HT1080 (cell line): Measurements from ENCODE around the gene KIAA1549. TPM values are rescaled to one million over a fixed set of nuclear protein-coding genes. Genes with fewer than 3 reads are reported as not detected.
"Not testable (repeated sequence)": the region's sequence is repeated elsewhere in the genome, so short reads cannot be mapped to it uniquely, and the experiment has no call there.

ENCODE experiments used
- DNase-seq: peaks from one replicate; pipeline ENCODE4 v3.0.0-alpha.2; 2015; ENCODE audit warnings: low read depth
- polyA plus RNA-seq, 2 experiments: library from polyadenylated mRNA; depleted of rRNA; stranded (reverse); fragments of >200 nt; gene quantifications; 2 replicates each; pipeline ENCODE4 v1.2.3, GENCODE V29; 2015
- total RNA-seq: library from RNA; depleted of rRNA; stranded (reverse); fragments of >200 nt; shearing (Covaris generic); gene quantifications from 2 replicates; pipeline ENCODE4 v1.2.3, GENCODE V29; 2014; rRNA removed

KIAA1549 gene
- total RNA-seq: 2.4 and 4.1 TPM in 2 replicates
- 7.9 and 10.5 TPM in 2 replicates for polyA plus RNA-seq (2015; cell fraction: cytosol; rRNA removed)
- 11.2 and 12.6 TPM in 2 replicates for polyA plus RNA-seq (2015; cell fraction: nucleus; rRNA removed)

- DNase-seq: peak; percentile 52
These were observed at the start of gene KIAA1549 for GRCh38 chr7:138981332-138982203. TSS of gene KIAA1549 (minus strand) at chr7:138981389. CDS start at chr7:138981269, 120 bp downstream.

GRCh38 chr7:139029353-139029752, 48.2 kb upstream of the KIAA1549 start:
- no peak for DNase-seq

DNA sequence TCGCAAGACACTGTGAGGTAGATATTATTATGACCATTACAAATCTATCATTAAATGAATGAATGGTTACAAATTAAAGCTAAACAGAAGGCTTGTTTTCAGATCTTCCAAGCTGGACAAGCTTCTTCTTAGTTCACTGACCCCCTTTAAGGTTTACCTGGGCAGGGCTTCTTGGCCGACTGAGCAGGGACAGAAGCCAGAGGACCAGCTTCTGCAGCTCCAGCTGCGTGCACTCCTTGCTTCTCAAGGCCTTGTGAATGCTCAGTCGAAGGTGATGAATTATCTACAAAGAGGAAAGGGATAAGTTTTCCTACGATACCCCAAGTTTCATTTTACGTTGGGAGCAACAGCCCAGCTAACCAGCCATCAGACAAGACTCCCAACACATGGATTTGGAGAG, 45.4 kb upstream of the KIAA1549 start:
- DNase-seq: no peak

GRCh38 chr7:139025861-139026260, 44.7 kb upstream of the KIAA1549 start:
- DNase-seq: not testable (repeated sequence)

- no peak for DNase-seq
These were observed 41.9 kb upstream of the KIAA1549 start for GRCh38 chr7:139023076-139023475.

DNA sequence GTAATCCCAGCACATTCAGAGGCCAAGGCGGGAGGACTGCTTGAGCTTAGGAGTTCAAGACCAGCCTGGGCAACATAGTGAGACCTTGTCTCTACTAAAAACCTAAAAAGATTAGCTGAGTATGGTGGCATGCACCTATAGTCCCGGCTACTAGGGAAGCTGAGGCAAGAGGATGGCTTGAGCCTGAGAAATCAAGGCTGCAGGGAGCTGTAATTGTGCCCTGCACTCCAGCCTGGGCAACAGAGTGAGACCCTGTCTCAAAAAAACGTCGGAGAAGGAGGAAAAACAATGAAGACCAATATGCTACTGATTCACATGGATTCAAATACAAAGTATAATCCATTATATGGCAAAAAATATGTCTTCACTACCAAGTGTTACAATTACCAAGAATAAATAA, 41.1 kb upstream of the KIAA1549 start:
- no peak for DNase-seq

- DNase-seq: no peak
These were observed 37.7 kb upstream of the KIAA1549 start for GRCh38 chr7:139018910-139019309.

DNA sequence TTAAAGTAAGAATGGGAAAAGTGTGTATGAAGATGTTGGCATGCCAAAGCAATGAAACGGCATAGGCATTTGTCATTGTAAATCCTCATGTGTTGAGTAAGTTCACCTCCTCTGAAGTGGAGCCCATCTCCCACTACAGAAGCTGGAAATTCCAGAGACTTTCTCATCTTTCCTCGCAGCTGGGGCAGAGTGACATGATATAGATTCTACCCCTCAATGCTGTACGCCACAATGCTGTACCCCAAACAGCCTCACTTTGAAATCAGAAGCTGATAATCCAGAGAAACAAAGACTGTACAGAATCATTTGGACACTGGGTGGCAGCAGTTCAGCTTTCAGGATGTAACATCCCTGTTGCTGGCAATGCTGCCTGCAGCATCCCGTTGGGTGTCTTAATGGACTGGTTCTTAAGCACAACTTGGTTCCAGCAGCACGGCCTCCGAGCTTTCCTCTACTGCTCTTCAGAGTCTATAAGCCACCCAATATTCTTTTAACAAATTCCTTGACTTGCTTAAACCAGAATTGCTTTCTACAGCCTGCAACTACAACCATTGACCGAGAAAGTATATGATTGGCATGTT, 35.8 kb upstream of the KIAA1549 start:
- peak; percentile 58 for DNase-seq

DNA sequence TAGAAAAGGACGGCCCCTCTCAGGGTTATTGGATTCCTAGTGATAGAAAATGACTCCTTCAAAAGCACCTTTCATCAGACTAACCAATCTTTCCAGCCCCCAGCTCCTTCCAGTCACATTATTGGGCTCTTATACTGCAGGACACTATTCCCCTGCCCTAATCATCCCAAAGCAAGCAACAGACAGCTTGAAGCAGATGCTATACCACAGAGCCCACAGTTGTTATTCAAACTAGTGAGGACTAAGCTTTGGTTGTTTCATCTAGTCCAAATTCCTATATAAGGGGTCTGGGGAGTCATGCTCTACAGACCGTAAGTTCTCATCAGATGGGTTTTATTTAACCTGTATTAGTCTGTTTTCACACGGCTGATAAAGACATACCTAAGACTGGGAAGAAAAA, 30.2 kb upstream of the KIAA1549 start:
- DNase-seq: no peak

DNA sequence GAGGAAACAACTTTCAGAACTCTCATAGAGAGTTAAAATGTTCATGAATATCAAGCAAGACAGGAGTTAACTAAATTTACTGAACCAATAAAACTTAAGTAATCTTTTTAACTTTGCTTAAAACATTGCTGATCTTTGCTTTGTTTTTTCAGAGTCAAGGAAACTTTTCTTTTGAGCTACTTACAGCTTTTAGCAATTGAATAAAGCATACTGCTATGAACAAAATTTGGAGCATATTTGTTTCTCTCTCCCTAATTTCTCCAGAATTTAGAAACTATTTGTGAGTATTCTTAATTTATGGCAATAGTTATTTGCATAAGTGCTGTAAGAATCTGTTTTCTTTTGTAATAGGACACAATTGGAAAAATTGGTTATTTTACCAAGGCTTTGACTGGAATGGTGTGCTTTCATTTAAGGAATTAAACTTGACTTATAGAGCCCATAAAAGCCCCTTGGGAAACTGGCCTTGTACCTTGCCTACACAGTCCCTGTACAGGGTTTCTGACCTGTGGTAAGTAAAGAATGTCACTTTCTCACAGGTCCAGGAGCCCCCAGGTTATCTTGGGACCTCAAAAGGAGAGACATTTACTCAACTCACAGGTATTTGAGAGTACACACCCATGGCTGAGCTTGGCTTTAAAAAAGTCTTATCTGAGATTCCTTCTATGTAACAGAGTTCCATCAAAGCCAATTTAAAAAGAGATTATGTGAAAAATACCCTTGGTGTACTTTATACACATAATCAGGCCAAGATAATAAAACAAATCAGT, 23.3 kb upstream of the KIAA1549 start:
- DNase-seq: no peak

DNA sequence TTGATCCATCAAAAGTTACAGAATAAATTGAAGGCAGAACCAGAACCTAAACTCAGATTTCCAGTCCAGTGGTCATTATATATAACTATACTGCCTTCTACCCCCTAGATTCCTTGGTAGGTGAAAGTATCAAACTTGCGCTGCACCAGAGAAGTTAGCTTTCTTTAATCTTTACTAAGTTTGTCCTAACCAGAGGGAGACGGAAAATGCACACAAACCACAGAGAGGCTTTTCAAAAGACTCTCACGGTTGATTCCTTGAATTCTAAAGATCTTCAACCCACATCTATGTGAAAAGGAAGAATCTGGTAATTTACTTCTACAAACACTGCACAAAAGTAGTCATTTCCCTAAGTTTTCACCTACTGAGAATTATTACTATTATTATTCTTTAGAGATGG, 18.2 kb upstream of the KIAA1549 start:
- DNase-seq: no peak

GRCh38 chr7:138992052-138992531, 10.9 kb upstream of the KIAA1549 start:
- DNase-seq: peak; percentile 18

DNA sequence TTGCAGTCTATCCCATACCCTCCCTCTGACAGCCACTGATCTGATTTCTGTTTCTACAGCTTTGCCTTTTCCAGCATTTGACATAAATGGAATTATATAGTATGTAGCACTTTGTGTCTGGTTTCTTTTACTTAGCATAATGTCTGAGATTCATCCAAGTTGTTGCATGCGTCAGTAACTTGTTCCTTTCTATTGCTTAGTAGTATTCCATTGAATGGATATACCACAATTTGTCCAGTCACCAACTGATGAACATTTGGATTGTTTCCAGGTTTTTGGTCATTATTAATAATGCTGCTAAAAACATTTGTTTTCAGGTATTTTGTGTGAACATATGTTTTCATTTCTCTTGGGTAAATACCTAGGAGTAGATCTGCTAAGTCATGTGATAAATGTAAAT, 6.5 kb upstream of the KIAA1549 start:
- no peak for DNase-seq

GRCh38 chr7:138982204-138982623, 1.0 kb upstream of the KIAA1549 start:
- no peak for DNase-seq

- DNase-seq: peak; percentile 6
These were observed 462 bp downstream of the KIAA1549 start for GRCh38 chr7:138980563-138981291.

DNA sequence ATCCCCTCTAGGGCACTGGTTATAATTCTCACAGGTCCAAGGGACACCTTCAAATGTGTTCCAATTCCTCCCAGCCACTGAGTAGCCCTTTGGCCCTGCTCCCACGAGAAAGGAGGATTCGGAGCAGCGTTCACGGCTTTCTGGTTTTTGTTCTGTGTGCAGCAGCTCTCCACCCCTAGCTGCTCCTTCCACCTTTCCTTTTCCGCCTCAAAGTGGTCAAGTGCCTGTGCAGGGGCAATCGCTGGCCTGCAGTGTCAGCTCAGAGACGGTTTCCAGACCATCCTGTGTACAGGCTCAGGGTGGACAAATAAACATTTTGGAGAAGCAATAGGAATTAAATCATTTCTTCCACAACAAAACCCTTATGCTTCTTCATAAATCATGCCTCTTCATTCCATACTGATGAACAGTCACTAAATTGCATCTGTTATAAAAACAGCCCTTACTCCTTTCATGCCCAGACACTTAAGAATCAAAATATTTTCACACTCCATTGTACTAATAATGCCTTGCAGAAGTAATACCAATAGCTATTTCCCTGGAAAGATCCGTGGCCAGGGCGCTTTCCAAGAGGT, 1.1 kb downstream of the KIAA1549 start:
- DNase-seq: no peak

- peak; percentile 23 for DNase-seq
These were observed 1.8 kb downstream of the KIAA1549 start for GRCh38 chr7:138979226-138979979.

GRCh38 chr7:138978541-138979184, 2.5 kb downstream of the KIAA1549 start:
- DNase-seq: no peak

GRCh38 chr7:138976161-138976560, 5.0 kb downstream of the KIAA1549 start:
- not testable (repeated sequence) for DNase-seq
